NCI-H2227 (cell line): Measurements from ENCODE around the gene APOC1.

Experiments
- DNase-seq: peaks from one replicate; lab custom pipeline; 2025; ENCODE audit not compliant: unreplicated experiment; lab: John Stamatoyannopoulos, UW

The APOC1 gene

DNA sequence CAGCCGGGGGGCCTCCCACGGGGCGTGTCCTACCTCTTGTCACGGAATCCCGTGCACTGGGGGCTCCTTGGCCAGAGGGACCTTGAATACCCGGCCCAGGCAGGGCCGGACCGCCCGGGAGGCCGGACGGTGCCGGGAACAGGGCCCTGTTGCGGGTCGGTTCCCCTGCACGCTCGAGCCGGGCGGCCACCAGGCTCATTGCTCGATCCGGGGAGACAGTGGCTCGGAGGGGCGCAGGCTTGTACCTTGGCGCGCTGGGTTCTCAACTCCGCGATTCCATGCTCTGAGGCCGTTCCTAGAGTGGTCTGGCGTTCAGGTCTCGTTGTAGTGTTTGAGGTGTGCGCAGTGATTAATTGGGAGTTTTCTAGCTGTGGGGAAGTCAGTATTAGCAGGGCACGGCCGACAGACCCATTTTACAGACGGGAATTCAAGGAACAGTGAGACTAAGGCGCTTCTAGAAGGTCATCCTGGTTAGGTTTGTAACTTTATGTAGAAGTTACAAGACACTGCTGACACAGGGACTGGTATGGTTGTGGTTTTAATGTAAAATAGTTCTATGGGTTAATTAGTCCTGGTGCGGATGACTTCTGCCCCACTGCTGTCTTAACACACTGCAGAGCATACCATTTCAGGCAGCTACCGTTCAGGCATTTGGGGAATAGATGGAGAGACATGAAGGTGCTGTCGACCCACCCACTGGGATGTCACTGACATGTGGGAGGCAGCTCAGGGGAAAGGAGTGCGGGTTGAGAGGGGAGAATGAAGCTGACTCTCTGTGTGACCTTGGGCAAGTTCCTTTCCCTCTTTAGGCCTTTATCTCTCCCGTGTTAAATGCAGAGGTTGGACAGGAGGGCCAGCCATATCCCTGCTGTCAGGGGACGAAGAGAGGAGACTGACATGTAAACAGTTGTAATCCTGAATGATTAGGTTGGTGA is 41.4 kb downstream of the APOC1 start:
- DNase-seq, result no peak

DNA sequence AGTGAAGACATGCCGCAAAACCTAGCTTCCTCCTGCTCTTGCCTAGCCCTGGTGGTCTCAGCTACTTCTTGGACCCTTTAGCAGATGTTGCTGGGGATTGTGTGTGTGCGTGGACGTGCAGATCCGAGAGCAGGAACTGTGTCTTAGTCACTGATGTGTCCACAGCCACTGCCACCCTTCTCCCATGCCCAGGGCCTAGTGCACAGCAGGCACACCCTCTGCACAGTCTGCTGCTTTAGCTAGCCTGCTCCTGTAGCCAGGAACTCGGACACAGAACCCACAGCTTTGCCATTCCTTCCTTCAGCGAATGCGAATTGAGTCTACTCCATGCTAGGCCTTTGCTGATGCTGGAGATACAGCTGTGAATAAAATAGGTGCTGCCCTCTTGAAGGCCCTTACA is 43.1 kb downstream of the APOC1 start:
- DNase-seq, result no peak

DNA sequence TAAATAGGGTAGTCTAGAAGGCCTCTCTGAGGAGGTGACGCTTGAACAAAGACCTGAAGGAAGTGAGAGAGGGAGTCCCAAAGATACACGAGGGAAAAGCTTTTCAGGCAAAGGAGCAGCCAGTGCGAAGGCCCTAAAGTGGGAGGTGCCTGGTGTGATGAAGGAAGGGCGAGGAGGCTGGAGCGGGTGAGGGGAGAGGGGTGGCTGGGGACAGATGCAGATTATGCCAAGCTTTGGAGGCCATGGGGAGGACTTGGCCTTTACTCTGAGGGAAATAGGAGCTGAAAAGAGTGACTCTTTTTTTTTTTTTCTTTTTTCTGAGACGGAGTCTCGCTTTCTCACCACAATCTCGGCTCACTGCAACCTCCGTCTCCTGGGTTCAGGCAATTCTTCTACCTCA is 43.7 kb downstream of the APOC1 start:
- no peak for DNase-seq

DNA sequence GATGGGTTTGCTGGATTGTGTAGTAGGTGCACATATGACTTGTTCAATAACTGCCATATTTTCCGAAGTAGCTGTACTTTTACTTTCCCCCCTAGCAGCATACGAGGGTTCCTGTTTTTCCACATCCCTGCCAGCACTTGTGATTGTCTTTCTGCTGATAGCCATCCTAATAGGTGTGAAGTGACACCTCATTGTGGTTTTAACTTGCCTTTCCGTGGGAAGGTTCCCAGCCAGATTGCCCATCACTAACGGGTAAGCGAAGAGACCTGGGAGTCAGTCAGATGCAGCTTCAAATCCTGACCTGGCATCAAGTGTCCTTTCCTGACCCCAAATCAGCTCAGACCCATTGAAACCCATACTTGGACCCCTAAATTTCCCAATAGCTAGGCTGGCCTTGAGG is 45.3 kb downstream of the APOC1 start:
- DNase-seq, result no peak

DNA sequence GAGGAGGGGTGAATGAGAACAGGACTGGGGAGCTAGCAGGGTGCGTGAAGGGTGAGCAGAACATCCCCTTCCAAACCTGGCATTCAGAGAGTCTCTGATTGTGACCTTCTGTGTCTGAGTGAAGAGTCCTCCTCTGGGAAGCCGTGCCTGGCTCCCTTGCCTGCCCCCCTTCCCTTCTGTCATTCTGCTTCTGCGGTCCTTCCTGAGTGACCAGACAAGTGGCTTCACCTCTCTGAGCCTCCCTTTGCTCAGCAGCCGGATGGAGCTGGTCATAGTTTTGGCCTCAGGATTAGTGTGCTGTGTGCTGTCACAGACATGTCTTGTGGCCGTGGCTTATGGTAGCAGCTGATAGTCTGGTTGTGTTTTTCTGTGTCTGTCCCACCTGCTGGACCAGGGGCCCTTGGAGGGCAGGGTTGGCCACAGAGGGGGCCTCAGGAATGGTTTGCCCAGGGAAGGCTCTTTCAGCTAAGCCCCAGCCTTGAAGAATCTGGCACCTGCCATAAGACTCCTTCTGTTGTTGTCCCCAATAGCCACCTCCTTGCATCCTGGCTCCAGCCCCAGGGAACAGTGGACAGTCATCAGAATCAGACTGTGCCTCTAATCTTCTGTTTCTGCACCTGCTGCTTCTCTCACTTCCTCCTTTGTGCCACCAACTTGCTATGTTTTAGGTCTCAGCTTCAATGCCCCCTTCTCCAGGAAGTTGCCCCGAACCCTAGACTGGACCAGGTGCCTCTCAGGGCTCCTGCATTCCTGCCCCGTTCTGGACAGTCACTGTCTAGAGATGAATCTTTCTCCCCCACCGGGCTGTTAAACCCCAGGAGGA is 46.7 kb downstream of the APOC1 start:
- no peak for DNase-seq

DNA sequence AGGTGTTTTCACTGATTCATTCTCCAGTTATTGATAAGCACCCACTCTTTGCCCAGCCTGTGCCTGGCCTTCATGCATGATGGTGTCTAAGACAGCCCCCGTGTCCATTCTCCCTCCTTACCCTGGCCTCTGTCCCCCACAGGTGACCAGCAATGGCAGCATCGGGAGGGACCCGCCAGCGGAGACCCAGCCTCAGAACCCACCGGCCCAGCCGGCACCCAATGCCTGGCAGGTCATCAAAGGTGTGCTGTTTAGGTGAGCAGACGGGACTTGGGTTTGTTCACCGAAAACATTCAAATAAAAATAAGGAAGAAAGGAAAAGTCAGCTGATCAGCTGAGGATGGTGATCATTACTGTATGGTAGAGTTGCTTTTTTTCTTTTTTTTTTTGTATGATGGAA is 47.4 kb downstream of the APOC1 start:
- DNase-seq, result no peak

DNA sequence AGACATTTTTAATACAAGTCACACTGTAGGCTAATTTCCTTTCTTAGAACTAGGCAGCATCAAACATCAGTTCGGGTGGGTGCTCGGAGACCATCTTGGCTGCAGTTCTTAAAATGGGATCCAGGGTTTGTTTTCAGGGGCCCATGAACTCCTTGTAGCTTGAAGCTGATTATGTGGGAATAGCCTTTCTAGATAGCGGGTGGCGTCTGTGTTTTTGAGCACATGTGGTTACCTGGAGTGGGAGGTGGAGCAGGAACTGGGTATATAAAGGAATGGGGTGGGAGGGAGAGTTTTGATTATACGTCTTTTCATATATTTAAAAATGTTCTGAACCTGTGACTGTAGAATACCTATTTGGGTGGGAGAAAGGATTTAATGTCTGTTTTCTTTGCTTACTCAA is 53.7 kb downstream of the APOC1 start:
- no peak for DNase-seq

DNA sequence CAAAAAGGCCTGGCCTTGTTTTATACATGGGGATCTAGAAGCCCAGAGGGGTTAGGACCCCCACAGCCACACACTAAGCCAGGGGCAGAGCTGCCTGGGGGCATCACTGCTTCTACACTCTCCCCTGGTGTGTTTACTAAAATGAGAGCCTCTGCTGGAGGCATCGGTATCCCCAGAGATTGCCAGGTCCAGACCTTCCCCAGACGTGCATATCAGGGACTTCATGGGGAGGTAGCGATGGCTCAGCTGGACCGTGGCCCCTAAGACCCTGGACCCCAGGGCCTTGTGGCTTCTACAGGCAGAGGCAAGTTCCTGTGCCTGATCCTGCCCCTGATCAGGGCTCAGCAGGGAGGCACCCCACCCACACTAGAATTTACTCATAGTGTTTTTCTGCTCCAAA is 54.3 kb downstream of the APOC1 start:
- no peak for DNase-seq
